K562 (cell line): ENCODE data around the gene ZNF273. TPM values are rescaled to one million over a fixed set of nuclear protein-coding genes. Genes with fewer than 3 reads are reported as not detected.

ENCODE experiments used
- ATAC-seq: fragments of 200-7000 bp; cut with Tn5 transposase; 3 replicates; pipeline ENCODE4 v1.9.1; 2020; ENCODE audit warnings: moderate library complexity
- BruUV-seq: library from RNA; stranded (reverse); fragments of 400-500 nt; replicated peaks from 2 replicates; lab custom pipeline; 2021; lab: Mats Ljungman, UMichigan
- CTCF ChIA-PET: fragments of 300-600 bp; formaldehyde crosslinking; extraction: SDS; loops from one replicate; lab custom pipeline; 2021; ENCODE audit warnings: low intra/inter-chr PET ratio; lab: Yijun Ruan, JAX
- POLR2A ChIA-PET: fragments of 300-600, 350-650 bp; sonication (Branson Sonifier 250); formaldehyde crosslinking; extraction: SDS; loops from one replicate; lab custom pipeline; 2021; ENCODE audit warnings: antibody characterized with exemption, inconsistent platforms; lab: Yijun Ruan, JAX
- DNase-seq, 4 experiments: peaks; one replicate each; pipeline versions ENCODE4 v3.0.0 to v3.0.0-alpha.2; 2011 to 2018; ENCODE audit warnings: low spot score in 3 of 4, mixed read lengths in 3 of 4; ENCODE audit errors: extremely low read depth in 1 of 4
- FAIRE-seq: peaks from 2 replicates; lab custom pipeline; 2011; peaks lifted over from hg19 to GRCh38; lab: Jason Lieb, UNC
- H2AFZ ChIP-seq: 2 replicates; pipeline ENCODE4 v1.6.0; 2011; ENCODE audit warnings: low read depth, low read length, control low read depth, inconsistent platforms
- H3K27ac ChIP-seq: fragments of 200-600 bp; 3 replicates; pipeline ENCODE4 v1.8.0; 2011; ENCODE audit warnings: low read depth, mild to moderate bottlenecking, control low read depth, inconsistent platforms, low read length, moderate library complexity, mixed read lengths; ENCODE audit errors: extremely low read depth
- H3K27me3 ChIP-seq, 2 experiments: fragments of 300-600 bp in 1 of 2; 2 replicates in 1 of 2; 3 replicates in 1 of 2; pipeline versions ENCODE4 v1.6.0 to v1.8.0; 2011; ENCODE audit warnings: inconsistent platforms in 2 of 2, low read length in 2 of 2, mild to moderate bottlenecking in 1 of 2, mixed read lengths in 1 of 2, moderate library complexity in 1 of 2; ENCODE audit not compliant: control insufficient read depth in 2 of 2, insufficient read depth in 2 of 2
- H3K36me3 ChIP-seq: fragments of 300-600 bp; 3 replicates; pipeline ENCODE4 v1.8.0; 2011; ENCODE audit warnings: mild to moderate bottlenecking, low read length, inconsistent platforms; ENCODE audit not compliant: control insufficient read depth, insufficient read depth
- H3K4me1 ChIP-seq, 2 experiments: fragments of 200-600 bp in 1 of 2; replicated peaks in 1 of 2; 2 replicates in 1 of 2; 3 replicates in 1 of 2; pipeline versions ENCODE4 v1.5.1 to v1.8.0; 2011; ENCODE audit warnings: inconsistent platforms in 2 of 2, low read length in 2 of 2, mild to moderate bottlenecking in 1 of 2, mixed read lengths in 1 of 2, moderate library complexity in 1 of 2; ENCODE audit not compliant: control insufficient read depth in 2 of 2, insufficient read depth in 2 of 2
- H3K4me2 ChIP-seq: 2 replicates; pipeline ENCODE4 v1.6.1; 2011; ENCODE audit warnings: low read length, control low read depth, inconsistent platforms, mixed read lengths; ENCODE audit not compliant: insufficient read depth
- H3K4me3 ChIP-seq: fragments of 200-600 bp; sonication (generic), shearing (Covaris generic); 2 replicates; pipeline ENCODE4 v1.5.1; 2016; ENCODE audit warnings: control low read depth, inconsistent platforms
- H3K79me2 ChIP-seq: fragments of 200-600 bp; 3 replicates; pipeline ENCODE4 v1.8.0; 2011; ENCODE audit warnings: low read length, inconsistent platforms; ENCODE audit not compliant: control insufficient read depth, insufficient read depth
- H3K9ac ChIP-seq, 2 experiments: 2 replicates each; pipeline versions ENCODE4 v1.6.0 to v1.6.1; 2011; ENCODE audit warnings: low read depth in 2 of 2, low read length in 2 of 2, control low read depth in 1 of 2, inconsistent platforms in 1 of 2, mild to moderate bottlenecking in 1 of 2, mixed read lengths in 1 of 2; ENCODE audit not compliant: insufficient read depth in 1 of 2
- H3K9me1 ChIP-seq: one replicate; pipeline ENCODE4 v1.6.0; 2011; ENCODE audit warnings: inconsistent platforms, mild to moderate bottlenecking, low read length, moderate library complexity; ENCODE audit not compliant: control insufficient read depth, insufficient read depth
- H3K9me3 ChIP-seq: replicated peaks from 2 replicates; pipeline ENCODE4 v1.5.1; 2011; ENCODE audit warnings: low read depth, low read length, inconsistent platforms; ENCODE audit not compliant: control insufficient read depth, insufficient read depth
- H4K20me1 ChIP-seq: replicated peaks from 2 replicates; pipeline ENCODE4 v1.6.1; 2011; ENCODE audit warnings: low read length, inconsistent platforms, mixed read lengths; ENCODE audit not compliant: control insufficient read depth, insufficient read depth
- CBFA2T2 ChIP-seq: fragments of 450-650 bp; conservative IDR thresholded peaks from 2 replicates; pipeline ENCODE4 v1.6.1; 2017; ENCODE audit warnings: mild to moderate bottlenecking
- CHD4 ChIP-seq: fragments of 200-600 bp; sonication (generic); IDR thresholded peaks from 3 replicates; pipeline ENCODE4 v1.6.1; 2012; ENCODE audit warnings: low read depth, mild to moderate bottlenecking, mixed read lengths, low read length, inconsistent platforms; ENCODE audit not compliant: insufficient read depth, insufficient replicate concordance, poor library complexity, severe bottlenecking
- E2F3 ChIP-seq: fragments of 250-450 bp; sonication (Bioruptor Pico); IDR thresholded peaks from 2 replicates; pipeline ENCODE4 v1.4.0; 2020; ENCODE audit warnings: mild to moderate bottlenecking
- ESRRB ChIP-seq: fragments of 250-450 bp; sonication (Bioruptor Pico); IDR thresholded peaks from 2 replicates; pipeline ENCODE4 v1.5.0; 2020; ENCODE audit warnings: mild to moderate bottlenecking, moderate library complexity, borderline replicate concordance
- HDAC1 ChIP-seq, 2 experiments: fragments of 450-650 bp; IDR thresholded peaks; 2 replicates each; pipeline ENCODE4 v1.6.1; 2016 to 2017; ENCODE audit warnings: inconsistent platforms in 1 of 2, mild to moderate bottlenecking in 1 of 2, moderate library complexity in 1 of 2
- MAFG ChIP-seq: fragments of 450-650 bp; conservative IDR thresholded peaks from 2 replicates; pipeline ENCODE4 v1.6.1; 2016; ENCODE audit warnings: missing genetic modification characterization, missing compliant biosample characterization
- RAD21 ChIP-seq, 2 experiments: fragments of 250-450 bp in 1 of 2; fragments of 450-650 bp in 1 of 2; sonication (Bioruptor Pico) in 1 of 2; formaldehyde crosslinking in 1 of 2; IDR thresholded peaks in 1 of 2; conservative IDR thresholded peaks in 1 of 2; 2 replicates each; pipeline versions ENCODE4 v1.4.0 to v1.8.0; 2020 to 2022; ENCODE audit warnings: mild to moderate bottlenecking in 2 of 2, moderate library complexity in 1 of 2
- TBL1XR1 ChIP-seq, 2 experiments: IDR thresholded peaks; 2 replicates each; pipeline ENCODE4 v1.6.1; 2012; ENCODE audit warnings: improper control_type of control experiment in 2 of 2, low read length in 2 of 2, mild to moderate bottlenecking in 1 of 2
- ZNF124 ChIP-seq: sonication (generic); formaldehyde crosslinking; IDR thresholded peaks from 2 replicates; pipeline ENCODE4 v1.8.1; 2022; ENCODE audit warnings: missing genetic modification reagents
- ZNF263 ChIP-seq: sonication (generic); formaldehyde crosslinking; IDR thresholded peaks from 2 replicates; pipeline ENCODE4 v1.8.0; 2022; ENCODE audit warnings: mild to moderate bottlenecking, missing genetic modification reagents, borderline replicate concordance
- WGBS: fragments of 100-300 bp; shearing (Covaris generic); methylation state at CpG from one replicate; pipeline ENCODE4 v1.1.6; 2016; ENCODE audit warnings: low coverage, mixed read lengths; ENCODE audit not compliant: insufficient coverage; ENCODE audit errors: missing lambda C conversion rate; 5-methylcytosine and 5-hydroxymethylcytosine counted together
- in situ Hi-C: fragments of 300-500 bp; cut with MboI; formaldehyde crosslinking; loops from 4 replicates; pipeline ENCODE4 v1.15.0; 2018; ENCODE audit warnings: inconsistent platforms, mixed read lengths
- intact Hi-C: fragments of 100-400 bp; cut with micrococcal nuclease; formaldehyde crosslinking; loops from 2 replicates; pipeline ENCODE4 v1.14.2; 2022
- polyA plus RNA-seq, 8 experiments: library from polyadenylated mRNA; depleted of rRNA in 4 of 8; stranded (reverse) in 5 of 8; unstranded in 3 of 8; fragments of >200 nt; fragmentation: Nextera tagmentation in 2 of 8; fragmentation: Illumina TruSeq in 1 of 8; extraction: Ambion mirVana in 2 of 8; extraction: Trizol in 1 of 8; gene quantifications; 2 replicates each; pipeline versions ENCODE4 v1.2.1 to v1.2.3, GENCODE V29; 2011 to 2014; ENCODE audit warnings: inconsistent platforms in 1 of 8, missing spikeins in 1 of 8
- total RNA-seq, 7 experiments: library from RNA; depleted of rRNA in 6 of 7; stranded (reverse); fragments of >200 nt in 6 of 7; fragmentation: Illumina TruSeq in 2 of 7; extraction: Trizol in 2 of 7; gene quantifications; 2 replicates each; pipeline versions ENCODE4 v1.2.1 to v1.2.3, GENCODE V29; 2011 to 2021; ENCODE audit warnings: low replicate concordance in 1 of 7
- TF ChIP-seq, protein P1 (sequence below): fragments of 450-650 bp; IDR thresholded peaks from one replicate; pipeline ENCODE4 v1.6.1; 2018; ENCODE audit warnings: mild to moderate bottlenecking, moderate library complexity; ENCODE audit not compliant: partially characterized antibody
- TF ChIP-seq, protein P2 (sequence below): fragments of 250-450 bp; sonication (Bioruptor Pico); IDR thresholded peaks from 2 replicates; pipeline ENCODE4 v1.5.1; 2021; ENCODE audit warnings: mild to moderate bottlenecking
- TF ChIP-seq, protein P3 (sequence below), 3 experiments: IDR thresholded peaks in 2 of 3; conservative IDR thresholded peaks in 1 of 3; 2 replicates each; pipeline ENCODE4 v1.5.1; 2011 to 2012; ENCODE audit warnings: low read length in 3 of 3, mild to moderate bottlenecking in 3 of 3, control low read depth in 2 of 3, improper control_type of control experiment in 1 of 3, inconsistent platforms in 1 of 3, low read depth in 1 of 3, mixed read lengths in 1 of 3, moderate library complexity in 1 of 3; ENCODE audit not compliant: insufficient read depth in 2 of 3
- TF ChIP-seq, protein P4 (sequence below): sonication (generic); formaldehyde crosslinking; IDR thresholded peaks from 2 replicates; pipeline ENCODE4 v1.8.0; 2022; ENCODE audit warnings: mild to moderate bottlenecking, missing genetic modification reagents

The ZNF273 gene
- total and polyA plus RNA-seq, 9 of the 15 experiments (the other 6 are each of a cell fraction or from before 2014, with no cell fraction given), result 13.3 to 37.0 (median 20.7) TPM

DNA sequence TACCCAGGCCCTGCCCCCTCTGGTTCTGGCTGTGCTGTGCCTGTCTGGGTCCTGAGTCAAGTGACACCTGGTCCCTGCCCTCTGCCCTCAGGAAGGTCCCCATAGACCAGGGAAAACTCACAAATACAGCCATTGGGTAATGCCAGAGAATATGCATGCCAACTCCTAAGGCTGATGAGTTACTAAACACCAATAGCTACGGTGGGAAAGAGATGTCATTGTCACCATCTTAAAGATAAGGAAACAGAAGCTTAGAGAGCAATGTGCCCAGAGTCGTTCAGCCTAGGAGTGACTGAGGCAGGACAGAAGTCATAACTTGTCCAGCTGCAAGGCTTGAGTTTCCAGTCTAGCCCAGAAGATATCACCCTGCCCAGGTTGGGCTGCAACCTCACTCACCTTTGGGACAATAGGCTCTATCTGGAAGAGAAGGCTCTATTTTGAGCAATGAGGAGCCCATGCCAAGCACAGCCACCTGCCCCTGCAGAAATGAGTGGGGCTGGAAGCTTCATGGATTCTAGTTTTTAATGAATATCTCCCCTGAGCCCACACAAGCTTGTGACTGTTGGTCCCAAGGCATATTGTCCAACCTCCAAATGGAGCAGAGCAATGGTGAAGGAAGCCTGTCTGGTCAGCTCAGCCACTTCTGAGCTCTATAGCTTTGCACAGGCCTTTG lies 42.6 kb downstream of the ZNF273 start (continued):
- TF ChIP-seq CHD4, result no peak

DNA sequence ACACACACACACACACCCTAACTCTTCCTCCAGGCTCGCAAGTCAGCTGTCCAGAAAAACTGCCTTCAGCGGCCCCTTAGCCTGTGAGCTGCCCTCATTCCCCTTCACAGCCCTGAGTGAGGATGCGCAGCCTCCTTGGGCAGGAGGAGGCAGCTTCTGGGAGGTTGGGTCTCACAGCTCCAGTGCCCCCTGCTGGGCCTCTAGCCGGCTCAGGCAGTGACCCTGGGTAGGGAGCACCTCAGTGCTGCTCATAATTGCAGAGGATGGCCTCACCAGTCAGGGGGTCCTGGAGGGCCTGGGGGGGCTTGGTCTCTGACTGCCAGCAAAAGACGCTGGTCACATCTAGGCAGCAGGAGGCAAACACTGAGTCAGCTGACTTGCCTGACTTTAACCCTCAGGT lies 43.7 kb downstream of the ZNF273 start:
- no peak overlapping the region for H2AFZ ChIP-seq
- ChIA-PET CTCF (no interaction called here), POLR2A (no interaction called here)
- WGBS, result 89% methylated on average over 5 of the region's 5 CpGs
- H4K20me1 ChIP-seq, result no peaks in the 10 kb centered on the region
- in situ Hi-C loops (loop anchor here (5.0 kb wide), 1 partner anchor 276 kb away; no protein-coding TSS in a partner anchor), intact Hi-C loops (loop anchor here (5.0 kb wide), 2 partner anchors 44 to 309 kb away; partner anchors contain the start of gene ZNF273)
- H3K9ac ChIP-seq, result no peak overlapping the region
- peaks cover 26% of the 10 kb centered on the region for H3K9me3 ChIP-seq
- H3K36me3 ChIP-seq, result no peaks in the 10 kb centered on the region
- H3K79me2 ChIP-seq, result no peaks in the 10 kb centered on the region
- H3K4me2 ChIP-seq, result no peak overlapping the region
- peak in 1 of 4 experiments; percentile 40 for DNase-seq
- no TSS peak for BruUV-seq
- H3K4me3 ChIP-seq, result no peak overlapping the region
- H3K4me1 ChIP-seq, result peaks cover 21 to 41% of the 10 kb centered on the region in 2 experiments
- ATAC-seq, result peak; percentile 10; the same call in 1 of the 3 replicates
- peaks cover 5% of the 10 kb centered on the region for H3K9me1 ChIP-seq
- H3K27ac ChIP-seq, result no peak overlapping the region; the same call in 2 of the 3 replicates
- H3K27me3 ChIP-seq, result no peaks in the 10 kb centered on the region
- no peak for FAIRE-seq
- TF ChIP-seq, protein P1, sequence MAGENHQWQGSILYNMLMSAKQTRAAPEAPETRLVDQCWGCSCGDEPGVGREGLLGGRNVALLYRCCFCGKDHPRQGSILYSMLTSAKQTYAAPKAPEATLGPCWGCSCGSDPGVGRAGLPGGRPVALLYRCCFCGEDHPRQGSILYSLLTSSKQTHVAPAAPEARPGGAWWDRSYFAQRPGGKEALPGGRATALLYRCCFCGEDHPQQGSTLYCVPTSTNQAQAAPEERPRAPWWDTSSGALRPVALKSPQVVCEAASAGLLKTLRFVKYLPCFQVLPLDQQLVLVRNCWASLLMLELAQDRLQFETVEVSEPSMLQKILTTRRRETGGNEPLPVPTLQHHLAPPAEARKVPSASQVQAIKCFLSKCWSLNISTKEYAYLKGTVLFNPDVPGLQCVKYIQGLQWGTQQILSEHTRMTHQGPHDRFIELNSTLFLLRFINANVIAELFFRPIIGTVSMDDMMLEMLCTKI, result no peak
- no peak for TF ChIP-seq CBFA2T2
- TF ChIP-seq TBL1XR1 (IDR thresholded peaks at IDR 0.05; ENCODE audit: low read length in 2 of 2), result no peak
- no peak for TF ChIP-seq ESRRB
- TF ChIP-seq, protein P2, sequence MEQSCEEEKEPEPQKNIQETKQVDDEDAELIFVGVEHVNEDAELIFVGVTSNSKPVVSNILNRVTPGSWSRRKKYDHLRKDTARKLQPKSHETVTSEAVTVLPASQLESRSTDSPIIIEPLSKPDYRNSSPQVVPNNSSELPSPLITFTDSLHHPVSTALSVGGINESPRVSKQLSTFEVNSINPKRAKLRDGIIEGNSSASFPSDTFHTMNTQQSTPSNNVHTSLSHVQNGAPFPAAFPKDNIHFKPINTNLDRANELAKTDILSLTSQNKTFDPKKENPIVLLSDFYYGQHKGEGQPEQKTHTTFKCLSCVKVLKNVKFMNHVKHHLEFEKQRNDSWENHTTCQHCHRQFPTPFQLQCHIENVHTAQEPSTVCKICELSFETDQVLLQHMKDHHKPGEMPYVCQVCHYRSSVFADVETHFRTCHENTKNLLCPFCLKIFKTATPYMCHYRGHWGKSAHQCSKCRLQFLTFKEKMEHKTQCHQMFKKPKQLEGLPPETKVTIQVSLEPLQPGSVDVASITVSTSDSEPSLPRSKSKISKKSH, result no peak
- no peak for TF ChIP-seq MAFG
- no peak for TF ChIP-seq HDAC1 (IDR thresholded peaks at IDR 0.05)
- TF ChIP-seq, protein P3, sequence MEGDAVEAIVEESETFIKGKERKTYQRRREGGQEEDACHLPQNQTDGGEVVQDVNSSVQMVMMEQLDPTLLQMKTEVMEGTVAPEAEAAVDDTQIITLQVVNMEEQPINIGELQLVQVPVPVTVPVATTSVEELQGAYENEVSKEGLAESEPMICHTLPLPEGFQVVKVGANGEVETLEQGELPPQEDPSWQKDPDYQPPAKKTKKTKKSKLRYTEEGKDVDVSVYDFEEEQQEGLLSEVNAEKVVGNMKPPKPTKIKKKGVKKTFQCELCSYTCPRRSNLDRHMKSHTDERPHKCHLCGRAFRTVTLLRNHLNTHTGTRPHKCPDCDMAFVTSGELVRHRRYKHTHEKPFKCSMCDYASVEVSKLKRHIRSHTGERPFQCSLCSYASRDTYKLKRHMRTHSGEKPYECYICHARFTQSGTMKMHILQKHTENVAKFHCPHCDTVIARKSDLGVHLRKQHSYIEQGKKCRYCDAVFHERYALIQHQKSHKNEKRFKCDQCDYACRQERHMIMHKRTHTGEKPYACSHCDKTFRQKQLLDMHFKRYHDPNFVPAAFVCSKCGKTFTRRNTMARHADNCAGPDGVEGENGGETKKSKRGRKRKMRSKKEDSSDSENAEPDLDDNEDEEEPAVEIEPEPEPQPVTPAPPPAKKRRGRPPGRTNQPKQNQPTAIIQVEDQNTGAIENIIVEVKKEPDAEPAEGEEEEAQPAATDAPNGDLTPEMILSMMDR (IDR thresholded peaks at IDR 0.05 in 2 of 3, conservative IDR thresholded peaks at IDR 0.05 in 1 of 3; ENCODE audit: insufficient read depth in 2 of 3, low read depth in 1 of 3, low read length in 3 of 3), result peak; percentile 14 to 37 (median 21); a peak in 3 of 6 replicates
- TF ChIP-seq ZNF263 (CRISPR knock-in tag), result peak; percentile 29; the same call in 1 of the 2 replicates
- no peak for TF ChIP-seq ZNF124 (CRISPR knock-in tag)
- TF ChIP-seq RAD21 (CRISPR knock-in tag; conservative IDR thresholded peaks at IDR 0.05 in 1 of 2, IDR thresholded peaks at IDR 0.05 in 1 of 2), result peak in 1 of 2 experiments; percentile 30; a peak in 2 of 4 replicates
- TF ChIP-seq, protein P4, sequence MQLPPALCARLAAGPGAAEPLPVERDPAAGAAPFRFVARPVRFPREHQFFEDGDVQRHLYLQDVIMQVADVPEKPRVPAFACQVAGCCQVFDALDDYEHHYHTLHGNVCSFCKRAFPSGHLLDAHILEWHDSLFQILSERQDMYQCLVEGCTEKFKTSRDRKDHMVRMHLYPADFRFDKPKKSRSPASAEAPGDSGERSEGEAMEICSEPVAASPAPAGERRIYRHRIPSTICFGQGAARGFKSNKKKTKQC (CRISPR knock-in tag), result no peak
- no peak for TF ChIP-seq E2F3 (CRISPR knock-in tag)
